Sigmoid colon (tissue), 4 donors: ENCODE data around the gene HSPG2.

Experiments used
- CTCF ChIP-seq, 4 experiments: fragments of 450-650 bp in 3 of 4; fragments of 200-600 bp in 1 of 4; IDR thresholded peaks; one replicate each; pipeline ENCODE4 v1.5.1; 2016 to 2019; ENCODE audit warnings: antibody characterized with exemption in 4 of 4, mild to moderate bottlenecking in 3 of 4, moderate library complexity in 2 of 4
- EP300 ChIP-seq, 4 donors: sonication (generic); formaldehyde crosslinking; IDR thresholded peaks; one replicate each; pipeline ENCODE4 v1.6.1; 2017; ENCODE audit warnings: antibody characterized with exemption in 4 of 4
- POLR2A ChIP-seq, 2 donors: fragments of 450-650 bp; IDR thresholded peaks; one replicate each; pipeline ENCODE4 v1.6.1; 2016; ENCODE audit warnings: antibody characterized with exemption in 2 of 2, mild to moderate bottlenecking in 2 of 2, moderate library complexity in 2 of 2
- POLR2AphosphoS5 ChIP-seq, 4 donors: sonication (generic); formaldehyde crosslinking; IDR thresholded peaks; one replicate each; pipeline ENCODE4 v1.6.1; 2017; ENCODE audit warnings: antibody characterized with exemption in 4 of 4

- TF ChIP-seq CTCF (IDR thresholded peaks at IDR 0.05) = no peak
- TF ChIP-seq POLR2A (IDR thresholded peaks at IDR 0.05) = no peak
- TF ChIP-seq EP300 (IDR thresholded peaks at IDR 0.05) = no peak
- no peak for TF ChIP-seq POLR2AphosphoS5 (IDR thresholded peaks at IDR 0.05)
These were observed 49.3 kb downstream of the HSPG2 start for GRCh38 chr1:21887796-21888195.
